Activated T-helper 17 cell treated with anti-CD3 and anti-CD28 coated beads, Interleukin-2, amount 50 U/mL, for 72 hours (primary cell): Measurements from ENCODE around the gene SPINDOC. TPM values are rescaled to one million over a fixed set of nuclear protein-coding genes. Genes with fewer than 3 reads are reported as not detected.

Experiments
- ATAC-seq: fragments of 150-1000 bp; cut with Tn5 transposase; replicated peaks from 2 replicates; pipeline ENCODE4 v1.10.0; 2021; ENCODE audit warnings: mild to moderate bottlenecking, moderate library complexity
- H3K27ac Mint-ChIP-seq: one replicate; pipeline ENCODE4 v1.8.0; 2022; ENCODE audit warnings: mixed read lengths
- H3K27me3 Mint-ChIP-seq: one replicate; pipeline ENCODE4 v1.8.0; 2022; ENCODE audit warnings: mixed read lengths
- H3K36me3 Mint-ChIP-seq: one replicate; pipeline ENCODE4 v1.8.0; 2022; ENCODE audit warnings: low read depth, mild to moderate bottlenecking, mixed read lengths
- H3K4me1 Mint-ChIP-seq: one replicate; pipeline ENCODE4 v1.8.0; 2022; ENCODE audit warnings: mixed read lengths
- H3K4me3 Mint-ChIP-seq: one replicate; pipeline ENCODE4 v1.8.0; 2022; ENCODE audit warnings: mild to moderate bottlenecking, mixed read lengths
- H3K9me3 Mint-ChIP-seq: one replicate; pipeline ENCODE4 v1.8.0; 2022; ENCODE audit warnings: mixed read lengths
- total RNA-seq, 2 donors: library from RNA; stranded (reverse); gene quantifications; one replicate each; pipeline ENCODE4 v1.2.3, GENCODE V29; 2022

Gene SPINDOC
- total RNA-seq, 2 donors from 2014 or later: 26.0 to 51.8 TPM

GRCh38 chr11:63870351-63871140 is 57.3 kb downstream of the SPINDOC start:
- Mint-ChIP-seq H3K4me3 (peak overlapping the region; percentile 76), H3K27ac (peak overlapping the region; percentile 86)
- peak; percentile 66 for ATAC-seq

GRCh38 chr11:63871962-63872799 is 58.9 kb downstream of the SPINDOC start:
- ATAC-seq: peak; percentile 76
- Mint-ChIP-seq H3K4me1 (peaks cover 48% of the 10 kb centered on the region), H3K27me3 (no peaks in the 10 kb centered on the region), H3K27ac (no peak overlapping the region), H3K9me3 (no peaks in the 10 kb centered on the region), H3K4me3 (peak overlapping the region; percentile 38), H3K36me3 (peaks cover 12% of the 10 kb centered on the region)

More at GRCh38 chr11:63870351-63871140, 57.3 kb downstream of the SPINDOC start:
- Mint-ChIP-seq H3K27me3 (no peaks in the 10 kb centered on the region), H3K4me1 (peaks cover 61% of the 10 kb centered on the region), H3K36me3 (peaks cover 11% of the 10 kb centered on the region), H3K9me3 (no peaks in the 10 kb centered on the region)

- ATAC-seq: no peak
- H3K27me3 Mint-ChIP-seq: no peaks in the 10 kb centered on the region
- H3K4me1 Mint-ChIP-seq: peaks cover 44% of the 10 kb centered on the region
- H3K27ac Mint-ChIP-seq: no peak overlapping the region
- H3K36me3 Mint-ChIP-seq: peaks cover 12% of the 10 kb centered on the region
- no peaks in the 10 kb centered on the region for H3K9me3 Mint-ChIP-seq
- H3K4me3 Mint-ChIP-seq: no peak overlapping the region
Observed at GRCh38 chr11:63872800-63873197, 59.5 kb downstream of the SPINDOC start.

- Mint-ChIP-seq H3K27me3 (no peaks in the 10 kb centered on the region), H3K36me3 (peaks cover 12% of the 10 kb centered on the region), H3K4me3 (no peak overlapping the region), H3K9me3 (no peaks in the 10 kb centered on the region), H3K4me1 (peaks cover 41% of the 10 kb centered on the region), H3K27ac (no peak overlapping the region)
- no peak for ATAC-seq
Observed at GRCh38 chr11:63873311-63873710, 60.1 kb downstream of the SPINDOC start.

- Mint-ChIP-seq H3K9me3 (no peaks in the 10 kb centered on the region), H3K36me3 (peaks cover 12% of the 10 kb centered on the region), H3K4me3 (no peak overlapping the region), H3K4me1 (peaks cover 29% of the 10 kb centered on the region), H3K27ac (peak overlapping the region; percentile 28), H3K27me3 (no peaks in the 10 kb centered on the region)
- ATAC-seq: no peak
Observed at GRCh38 chr11:63874511-63874910, 61.3 kb downstream of the SPINDOC start.

- Mint-ChIP-seq H3K4me1 (peaks cover 28% of the 10 kb centered on the region), H3K27ac (peak overlapping the region; percentile 41), H3K4me3 (no peak overlapping the region), H3K9me3 (no peaks in the 10 kb centered on the region), H3K36me3 (peaks cover 9% of the 10 kb centered on the region), H3K27me3 (no peaks in the 10 kb centered on the region)
- no peak for ATAC-seq
Observed at GRCh38 chr11:63875506-63876065, 62.3 kb downstream of the SPINDOC start.

- ATAC-seq: no peak
- Mint-ChIP-seq H3K4me3 (no peak overlapping the region), H3K36me3 (peaks cover 7% of the 10 kb centered on the region), H3K27me3 (no peaks in the 10 kb centered on the region), H3K9me3 (no peaks in the 10 kb centered on the region), H3K4me1 (peaks cover 29% of the 10 kb centered on the region), H3K27ac (no peak overlapping the region)
Observed at GRCh38 chr11:63876616-63877015, 63.4 kb downstream of the SPINDOC start.

Other genes with a start within 250 kb of the SPINDOC start
- gene PLAAT3, start 199.0 kb upstream of the SPINDOC start, total RNA-seq: 1 to 10 TPM; 5.4 to 7.6 TPM
- 10 to 100 TPM; 31.1 to 33.3 TPM for gene ATL3, start 142.1 kb upstream of the SPINDOC start, total RNA-seq
- 10 to 100 TPM; 53.2 to 59.3 TPM for gene RTN3, start 132.0 kb upstream of the SPINDOC start, total RNA-seq
- 1 to 10 TPM in 1 of 2 donors, under 1 TPM in 1; 0.45 to 1.3 TPM for gene ZFTA, start 44.7 kb upstream of the SPINDOC start, total RNA-seq
- 10 to 100 TPM; 24.1 to 35.8 TPM for gene MARK2, start 25.7 kb downstream of the SPINDOC start, total RNA-seq
- under 1 TPM in 1 of 2 donors, not detected in 1; 0.32 TPM for gene RCOR2, start 103.7 kb downstream of the SPINDOC start, total RNA-seq
- 10 to 100 TPM; 20.2 to 30.9 TPM for gene NAA40, start 125.5 kb downstream of the SPINDOC start, total RNA-seq
- 100 to 1,000 TPM; 329 to 461 TPM for gene COX8A, start 161.2 kb downstream of the SPINDOC start, total RNA-seq
- 10 to 100 TPM; 59.4 to 84.2 TPM for gene OTUB1, start 173.0 kb downstream of the SPINDOC start, total RNA-seq
- gene FLRT1, start 222.5 kb downstream of the SPINDOC start, total RNA-seq: not detected